Mesenchymal stem cell (in vitro differentiated cells and primary cell): ENCODE results near the gene NIM1K.

Source experiments
- DNase-seq: peaks from one replicate; pipeline ENCODE4 v3.0.0-alpha.2; 2013
- H2AFZ ChIP-seq: one replicate; pipeline ENCODE4 v1.6.1; 2013; ENCODE audit warnings: low read depth, mild to moderate bottlenecking, control low read depth, inconsistent platforms, low read length, moderate library complexity
- H2AK5ac ChIP-seq: 2 replicates; pipeline ENCODE4 v1.6.1; 2013; ENCODE audit warnings: low read length, moderate library complexity, mild to moderate bottlenecking, inconsistent platforms; ENCODE audit not compliant: severe bottlenecking
- H2BK120ac ChIP-seq: one replicate; pipeline ENCODE4 v1.6.1; 2013; ENCODE audit warnings: low read depth, mild to moderate bottlenecking, inconsistent platforms, low read length, moderate library complexity
- H2BK12ac ChIP-seq, 2 experiments: one replicate each; pipeline ENCODE4 v1.6.1; 2013; ENCODE audit warnings: inconsistent platforms in 2 of 2, low read length in 2 of 2, mild to moderate bottlenecking in 2 of 2, moderate library complexity in 2 of 2, control low read depth in 1 of 2
- H2BK15ac ChIP-seq: one replicate; pipeline ENCODE4 v1.6.1; 2013; ENCODE audit warnings: mild to moderate bottlenecking, low read depth, inconsistent platforms; ENCODE audit not compliant: poor library complexity, severe bottlenecking
- H2BK5ac ChIP-seq: 2 replicates; pipeline ENCODE4 v1.6.1; 2013; ENCODE audit warnings: low read depth, mild to moderate bottlenecking, low read length, control low read depth, inconsistent platforms; ENCODE audit not compliant: poor library complexity, severe bottlenecking
- H3K14ac ChIP-seq, 2 experiments: one replicate each; pipeline ENCODE4 v1.6.1; 2013; ENCODE audit warnings: inconsistent platforms in 2 of 2, low read length in 2 of 2, control low read depth in 1 of 2, mild to moderate bottlenecking in 1 of 2, moderate library complexity in 1 of 2
- H3K18ac ChIP-seq, 2 experiments: one replicate each; pipeline ENCODE4 v1.6.1; 2013; ENCODE audit warnings: inconsistent platforms in 2 of 2, low read length in 2 of 2, control low read depth in 1 of 2, low read depth in 1 of 2, mild to moderate bottlenecking in 1 of 2
- H3K23ac ChIP-seq, 2 experiments: one replicate each; pipeline ENCODE4 v1.6.1; 2013; ENCODE audit warnings: inconsistent platforms in 2 of 2, low read length in 2 of 2, mild to moderate bottlenecking in 2 of 2, moderate library complexity in 2 of 2, control low read depth in 1 of 2
- H3K27ac ChIP-seq: 2 replicates; pipeline ENCODE4 v1.5.1; 2013; ENCODE audit warnings: mild to moderate bottlenecking, moderate library complexity, low read length, control low read depth, inconsistent platforms; ENCODE audit not compliant: poor library complexity, severe bottlenecking
- H3K27me3 ChIP-seq, 2 experiments: 2 replicates each; pipeline versions ENCODE4 v1.6.1 to v1.7.0; 2013; ENCODE audit warnings: low read length in 2 of 2, mild to moderate bottlenecking in 2 of 2, moderate library complexity in 2 of 2, control low read depth in 1 of 2, inconsistent platforms in 1 of 2; ENCODE audit not compliant: control insufficient read depth in 1 of 2, insufficient read depth in 1 of 2
- H3K36me3 ChIP-seq, 2 experiments: 2 replicates each; pipeline versions ENCODE4 v1.6.1 to v1.7.0; 2013; ENCODE audit warnings: low read length in 2 of 2, control low read depth in 1 of 2, inconsistent platforms in 1 of 2, low read depth in 1 of 2, mild to moderate bottlenecking in 1 of 2; ENCODE audit not compliant: insufficient read depth in 2 of 2, control insufficient read depth in 1 of 2
- H3K4ac ChIP-seq, 2 experiments: one replicate each; pipeline ENCODE4 v1.6.1; 2013; ENCODE audit warnings: inconsistent platforms in 2 of 2, low read length in 2 of 2, mild to moderate bottlenecking in 2 of 2, moderate library complexity in 2 of 2, control low read depth in 1 of 2, low read depth in 1 of 2
- H3K4me1 ChIP-seq: 2 replicates; pipeline ENCODE4 v1.6.1; 2013; ENCODE audit warnings: low read depth, low read length, control low read depth; ENCODE audit not compliant: control insufficient read depth, insufficient read depth
- H3K4me2 ChIP-seq: 2 replicates; pipeline ENCODE4 v1.6.1; 2013; ENCODE audit warnings: low read length, mild to moderate bottlenecking, inconsistent platforms; ENCODE audit not compliant: poor library complexity, severe bottlenecking
- H3K4me3 ChIP-seq, 2 experiments: 2 replicates each; pipeline versions ENCODE4 v1.5.1 to v1.7.0; 2013; ENCODE audit warnings: low read length in 2 of 2, mild to moderate bottlenecking in 2 of 2, control low read depth in 1 of 2, low read depth in 1 of 2; ENCODE audit not compliant: insufficient read depth in 1 of 2
- H3K79me1 ChIP-seq: replicated peaks from 2 replicates; pipeline ENCODE4 v1.6.1; 2013; ENCODE audit warnings: mild to moderate bottlenecking, control low read depth, low read length, inconsistent platforms; ENCODE audit not compliant: poor library complexity, severe bottlenecking
- H3K9ac ChIP-seq: 2 replicates; pipeline ENCODE4 v1.7.0; 2013; ENCODE audit warnings: mild to moderate bottlenecking, low read length, moderate library complexity
- H3K9me3 ChIP-seq: 2 replicates; pipeline ENCODE4 v1.7.0; 2013; ENCODE audit warnings: mild to moderate bottlenecking, low read length; ENCODE audit not compliant: control insufficient read depth
- H4K8ac ChIP-seq: one replicate; pipeline ENCODE4 v1.6.1; 2013; ENCODE audit warnings: inconsistent platforms, mild to moderate bottlenecking, low read length, moderate library complexity
- H4K91ac ChIP-seq: one replicate; pipeline ENCODE4 v1.6.1; 2013; ENCODE audit warnings: mild to moderate bottlenecking, low read length, inconsistent platforms
- WGBS: methylation state at CpG from one replicate; pipeline ENCODE4 v1.1.7; 2013; ENCODE audit warnings: mixed read lengths; 5-methylcytosine and 5-hydroxymethylcytosine counted together

Gene NIM1K

GRCh38 chr5:43279548-43280274 lies 87.7 kb downstream of the NIM1K start:
- Histone ChIP-seq H3K36me3 (no peaks in the 10 kb centered on the region), H3K23ac (no peak overlapping the region), H2BK12ac (no peak overlapping the region), H3K27me3 (peaks cover 0 to 19% of the 10 kb centered on the region in 2 experiments), H2BK15ac (no peak overlapping the region), H3K18ac (no peak overlapping the region), H3K4ac (no peak overlapping the region), H3K14ac (no peak overlapping the region), H3K27ac (no peak overlapping the region), H3K4me3 (no peak overlapping the region), H2AK5ac (no peak overlapping the region), H2BK5ac (no peak overlapping the region), H4K8ac (no peak overlapping the region), H3K4me1 (no peaks in the 10 kb centered on the region), H3K79me1 (no peaks in the 10 kb centered on the region), H3K9me3 (no peaks in the 10 kb centered on the region), H2AFZ (no peak overlapping the region), H4K91ac (no peak overlapping the region), H3K4me2 (no peak overlapping the region), H3K9ac (no peak overlapping the region), H2BK120ac (no peak overlapping the region)
- 91% methylated on average over 10 of the region's 12 CpGs for WGBS
- no peak for DNase-seq

GRCh38 chr5:43281840-43282658 lies 90.0 kb downstream of the NIM1K start:
- H3K4me2 ChIP-seq = no peak overlapping the region
- H4K91ac ChIP-seq = no peak overlapping the region
- peaks cover 3 to 12% of the 10 kb centered on the region in 2 experiments for H3K36me3 ChIP-seq
- H3K4me3 ChIP-seq = no peak overlapping the region
- no peaks in the 10 kb centered on the region for H3K79me1 ChIP-seq
- H3K9me3 ChIP-seq = no peaks in the 10 kb centered on the region
- no peak overlapping the region for H2BK15ac ChIP-seq
- no peak overlapping the region for H3K14ac ChIP-seq
- no peak overlapping the region for H2BK120ac ChIP-seq
- H3K4ac ChIP-seq = no peak overlapping the region
- H4K8ac ChIP-seq = no peak overlapping the region
- H3K4me1 ChIP-seq = no peaks in the 10 kb centered on the region
- DNase-seq = peak; percentile 18
- H3K27me3 ChIP-seq = peaks cover 0 to 6% of the 10 kb centered on the region in 2 experiments
- no peak overlapping the region for H2AK5ac ChIP-seq
- WGBS = 59% methylated on average over 5 of the region's 7 CpGs
- H3K18ac ChIP-seq = no peak overlapping the region
- H2BK5ac ChIP-seq = no peak overlapping the region
- no peak overlapping the region for H3K27ac ChIP-seq
- no peak overlapping the region for H3K9ac ChIP-seq
- no peak overlapping the region for H2BK12ac ChIP-seq
- no peak overlapping the region for H3K23ac ChIP-seq
- no peak overlapping the region for H2AFZ ChIP-seq

GRCh38 chr5:43286623-43287022 lies 94.6 kb downstream of the NIM1K start:
- Histone ChIP-seq H3K79me1 (peaks cover 2% of the 10 kb centered on the region), H3K23ac (peak overlapping the region in 1 of 2 experiments; percentile 75), H3K14ac (no peak overlapping the region), H3K9me3 (no peaks in the 10 kb centered on the region), H2AK5ac (no peak overlapping the region), H3K27ac (no peak overlapping the region), H3K18ac (no peak overlapping the region), H4K8ac (no peak overlapping the region), H2BK15ac (no peak overlapping the region), H3K36me3 (peaks cover 8 to 58% of the 10 kb centered on the region in 2 experiments), H3K4me3 (no peak overlapping the region), H2AFZ (no peak overlapping the region), H2BK5ac (no peak overlapping the region), H3K4ac (no peak overlapping the region), H3K4me2 (no peak overlapping the region), H3K4me1 (no peaks in the 10 kb centered on the region), H2BK120ac (no peak overlapping the region), H2BK12ac (no peak overlapping the region), H3K27me3 (no peaks in the 10 kb centered on the region), H3K9ac (no peak overlapping the region), H4K91ac (no peak overlapping the region)
- no peak for DNase-seq

- Histone ChIP-seq H3K9me3 (no peaks in the 10 kb centered on the region), H4K91ac (no peak overlapping the region), H2BK15ac (no peak overlapping the region), H3K4me1 (no peaks in the 10 kb centered on the region), H3K4ac (no peak overlapping the region), H3K4me2 (no peak overlapping the region), H3K36me3 (peaks cover 8 to 65% of the 10 kb centered on the region in 2 experiments), H2BK12ac (no peak overlapping the region), H3K23ac (no peak overlapping the region), H3K9ac (no peak overlapping the region), H3K27ac (no peak overlapping the region), H3K14ac (no peak overlapping the region), H3K79me1 (peaks cover 4% of the 10 kb centered on the region), H2BK120ac (no peak overlapping the region), H2AK5ac (no peak overlapping the region), H2AFZ (no peak overlapping the region), H4K8ac (no peak overlapping the region), H3K18ac (no peak overlapping the region), H2BK5ac (no peak overlapping the region), H3K27me3 (no peaks in the 10 kb centered on the region), H3K4me3 (no peak overlapping the region)
- 96% methylated on average over 4 of the region's 4 CpGs for WGBS
- DNase-seq = no peak
Observed at GRCh38 chr5:43287493-43287892, 95.5 kb downstream of the NIM1K start.
